IMR-90 (cell line): ENCODE measurements around the gene RIPK1.
A peak's percentile ranks its signal among the peaks of the same experiment; 100 is the strongest.

Experiments used
- BHLHE40 ChIP-seq: fragments of 150-350 bp; IDR thresholded peaks from 2 replicates; pipeline ENCODE4 v1.6.1; 2016; ENCODE audit warnings: mild to moderate bottlenecking, low read depth, low read length
- CTCF ChIP-seq: conservative IDR thresholded peaks from 2 replicates; pipeline ENCODE4 v1.5.1; 2012; ENCODE audit warnings: mild to moderate bottlenecking, low read depth, low read length, improper control_type of control experiment
- MXI1 ChIP-seq: IDR thresholded peaks from 2 replicates; pipeline ENCODE4 v1.6.1; 2012; ENCODE audit warnings: low read depth, mild to moderate bottlenecking, low read length, moderate library complexity, borderline replicate concordance
- NFE2L2 ChIP-seq: fragments of 150-350 bp; IDR thresholded peaks from 2 replicates; pipeline ENCODE4 v1.6.1; 2016; ENCODE audit warnings: low read depth, mild to moderate bottlenecking, low read length
- POLR2A ChIP-seq: IDR thresholded peaks from 2 replicates; pipeline ENCODE4 v1.6.1; 2012; ENCODE audit warnings: mild to moderate bottlenecking, low read depth, low read length
- RAD21 ChIP-seq: IDR thresholded peaks from 2 replicates; pipeline ENCODE4 v1.6.1; 2012; ENCODE audit warnings: low read length, improper control_type of control experiment
- RCOR1 ChIP-seq: IDR thresholded peaks from 2 replicates; pipeline ENCODE4 v1.6.1; 2012; ENCODE audit warnings: mild to moderate bottlenecking, low read length, improper control_type of control experiment; ENCODE audit not compliant: insufficient replicate concordance
- RFX5 ChIP-seq: IDR thresholded peaks from 2 replicates; pipeline ENCODE4 v1.8.0; 2012; ENCODE audit warnings: low read depth, mild to moderate bottlenecking, low read length, moderate library complexity
- SMC3 ChIP-seq: fragments of 150-350 bp; IDR thresholded peaks from 2 replicates; pipeline ENCODE4 v1.6.1; 2016; ENCODE audit warnings: low read depth, mild to moderate bottlenecking, antibody characterized with exemption, low read length, moderate library complexity
- TF ChIP-seq, protein P1 (sequence below): fragments of 150-350 bp; IDR thresholded peaks from 2 replicates; pipeline ENCODE4 v1.6.1; 2017; ENCODE audit warnings: mild to moderate bottlenecking, antibody characterized with exemption, low read length, low read depth

DNA sequence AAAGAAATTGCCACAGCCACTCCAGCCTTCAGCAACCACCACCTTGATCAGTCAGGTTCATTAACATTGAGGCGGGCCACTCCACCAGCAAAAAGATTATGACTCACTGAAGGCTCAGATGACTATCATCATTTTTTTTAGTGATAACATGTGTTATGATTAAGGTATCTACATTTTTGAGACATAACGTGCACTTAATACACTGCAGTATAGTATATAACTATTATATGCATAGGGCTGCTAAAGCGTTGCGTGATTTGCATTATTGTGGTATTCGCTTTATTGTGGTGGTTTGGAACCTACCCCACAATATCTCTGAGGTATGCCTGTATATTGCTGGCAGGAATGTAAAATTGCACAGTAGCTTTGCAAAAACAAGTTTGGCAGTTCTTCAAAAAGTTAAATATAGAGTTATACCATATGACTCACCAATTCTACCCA is 6.8 kb upstream of the RIPK1 start:
- no peak for TF ChIP-seq POLR2A
- peak; percentile 39 for TF ChIP-seq CTCF
- TF ChIP-seq, protein P1, sequence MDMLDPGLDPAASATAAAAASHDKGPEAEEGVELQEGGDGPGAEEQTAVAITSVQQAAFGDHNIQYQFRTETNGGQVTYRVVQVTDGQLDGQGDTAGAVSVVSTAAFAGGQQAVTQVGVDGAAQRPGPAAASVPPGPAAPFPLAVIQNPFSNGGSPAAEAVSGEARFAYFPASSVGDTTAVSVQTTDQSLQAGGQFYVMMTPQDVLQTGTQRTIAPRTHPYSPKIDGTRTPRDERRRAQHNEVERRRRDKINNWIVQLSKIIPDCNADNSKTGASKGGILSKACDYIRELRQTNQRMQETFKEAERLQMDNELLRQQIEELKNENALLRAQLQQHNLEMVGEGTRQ, result no peak
- no peak for TF ChIP-seq SMC3
- no peak for TF ChIP-seq MXI1
- TF ChIP-seq RFX5, result no peak
- peak; percentile 25; the same call in 1 of the 2 replicates for TF ChIP-seq BHLHE40
- TF ChIP-seq RAD21, result no peak
- TF ChIP-seq RCOR1, result no peak
- no peak for TF ChIP-seq NFE2L2
